Dermis microvascular lymphatic vessel endothelial cell (primary cell): Measurements from ENCODE around the gene TRIOBP. TPM values are rescaled to one million over a fixed set of nuclear protein-coding genes. Genes with fewer than 3 reads are reported as not detected.

Experiments used
- DNase-seq, 2 donors: peaks; one replicate each; pipeline versions ENCODE4 v3.0.0 to v3.0.0-alpha.2; 2010; ENCODE audit warnings: low read depth in 2 of 2
- total RNA-seq: library from RNA; depleted of rRNA; stranded (reverse); fragments of >200 nt; gene quantifications from 2 replicates; pipeline ENCODE4 v1.2.1, GENCODE V29; 2014

The TRIOBP gene
- total RNA-seq, 1 donor from 2014 or later, result 95.9 TPM

DNA sequence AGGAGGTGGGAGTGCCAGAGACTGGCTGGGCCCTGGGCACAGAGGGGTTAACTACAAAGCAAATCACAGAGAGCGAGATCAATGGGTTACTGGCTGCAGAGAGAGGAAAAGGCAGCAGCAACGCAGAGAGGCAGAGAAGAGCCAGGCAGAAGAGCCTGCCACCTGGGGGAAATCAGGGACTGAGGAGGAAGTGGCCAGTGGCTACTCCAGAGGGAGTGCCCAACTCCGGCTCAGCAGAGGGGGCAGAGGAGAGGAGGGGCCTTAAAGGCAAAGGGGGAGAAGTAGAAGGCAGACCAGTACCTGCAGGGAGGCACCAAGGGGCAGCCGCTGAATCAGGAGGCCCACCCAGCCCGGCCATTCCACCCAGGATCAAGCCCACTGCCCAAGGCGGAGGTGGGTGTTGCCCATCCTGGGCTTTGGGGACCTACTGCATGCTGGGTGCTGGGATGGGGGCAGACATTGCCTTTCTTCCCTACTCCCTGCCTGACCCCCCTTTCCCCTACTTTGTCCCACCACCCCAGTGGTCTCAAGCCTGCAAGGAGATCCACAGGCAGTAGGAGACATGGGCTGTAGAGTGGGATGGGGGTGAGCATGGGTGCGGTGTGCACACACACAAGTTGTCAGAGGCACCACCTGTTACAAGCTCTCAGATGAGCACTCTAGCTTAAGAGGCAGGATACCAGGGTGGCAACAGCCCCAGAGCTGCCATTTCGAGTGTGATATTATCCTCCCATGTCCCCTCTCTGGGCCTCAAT lies 125.4 kb downstream of the TRIOBP start:
- DNase-seq, result no peak

GRCh38 chr22:37823134-37823985 lies 126.5 kb downstream of the TRIOBP start, which contains the start of gene GALR3:
TSS of gene GALR3 (plus strand) at chr22:37823382. CDS start at chr22:37823407, 25 bp downstream.
- no peak for DNase-seq

- peak in 1 of 2 donors; percentile 76 for DNase-seq
Measured at GRCh38 chr22:37824674-37825641, 128.1 kb downstream of the TRIOBP start.

Other genes starting within 250 kb of the TRIOBP start
- 97.7 and 197 TPM in 2 replicates for gene MFNG, start 210.7 kb upstream of the TRIOBP start, total RNA-seq
- 47.9 and 55.6 TPM in 2 replicates for gene CARD10, start 177.6 kb upstream of the TRIOBP start, total RNA-seq
- gene CDC42EP1, start 136.6 kb upstream of the TRIOBP start, total RNA-seq, result 6.8 and 14.8 TPM in 2 replicates
- not detected in 2 replicates for gene LGALS2, start 117.0 kb upstream of the TRIOBP start, total RNA-seq
- gene GGA1, start 88.2 kb upstream of the TRIOBP start, total RNA-seq, result 42.0 and 62.8 TPM in 2 replicates
- 0.89 and 1.3 TPM in 2 replicates for gene SH3BP1, start 57.4 kb upstream of the TRIOBP start, total RNA-seq
- gene PDXP, start 38.3 kb upstream of the TRIOBP start, total RNA-seq, result 6.7 and 9.2 TPM in 2 replicates
- gene LGALS1, start 21.4 kb upstream of the TRIOBP start, total RNA-seq, result 3,435 and 6,925 TPM in 2 replicates
- 15.9 and 17.6 TPM in 2 replicates for gene NOL12, start 10.7 kb upstream of the TRIOBP start, total RNA-seq
- 16.9 and 24.6 TPM in 2 replicates for gene GCAT, start 110.9 kb downstream of the TRIOBP start, total RNA-seq
- 0.13 TPM in 1 of 2 replicates, not detected in the other for gene GALR3, start 126.3 kb downstream of the TRIOBP start, total RNA-seq
- gene ANKRD54, start 147.3 kb downstream of the TRIOBP start, total RNA-seq, result 20.5 and 23.4 TPM in 2 replicates
- gene EIF3L, start 152.4 kb downstream of the TRIOBP start, total RNA-seq, result 290 and 470 TPM in 2 replicates
- 21.3 and 37.3 TPM in 2 replicates for gene MICALL1, start 209.2 kb downstream of the TRIOBP start, total RNA-seq